Mucosa of stomach (tissue), 1 donor: ENCODE measurements around the gene STBD1.
"Not testable (repeated sequence)": the region's sequence is repeated elsewhere in the genome, so short reads cannot be mapped to it uniquely, and the experiment has no call there.

Experiments used
- H3K27me3 ChIP-seq: one replicate; pipeline ENCODE4 v1.7.0; 2013; ENCODE audit warnings: mild to moderate bottlenecking, low read length; ENCODE audit not compliant: control insufficient read depth, insufficient read depth
- H3K36me3 ChIP-seq: one replicate; pipeline ENCODE4 v1.7.0; 2013; ENCODE audit warnings: low read length; ENCODE audit not compliant: control insufficient read depth, insufficient read depth
- H3K4me1 ChIP-seq: one replicate; pipeline ENCODE4 v1.7.0; 2013; ENCODE audit warnings: mild to moderate bottlenecking, low read length; ENCODE audit not compliant: control insufficient read depth, insufficient read depth
- H3K4me3 ChIP-seq: one replicate; pipeline ENCODE4 v1.7.0; 2013; ENCODE audit warnings: low read length
- H3K9ac ChIP-seq: one replicate; pipeline ENCODE4 v1.7.0; 2013; ENCODE audit warnings: mild to moderate bottlenecking, low read length, moderate library complexity
- H3K9me3 ChIP-seq: one replicate; pipeline ENCODE4 v1.7.0; 2013; ENCODE audit warnings: mild to moderate bottlenecking, low read length, moderate library complexity; ENCODE audit not compliant: control insufficient read depth
- donor health status: Pancreatic carcinoma.

The STBD1 gene

DNA sequence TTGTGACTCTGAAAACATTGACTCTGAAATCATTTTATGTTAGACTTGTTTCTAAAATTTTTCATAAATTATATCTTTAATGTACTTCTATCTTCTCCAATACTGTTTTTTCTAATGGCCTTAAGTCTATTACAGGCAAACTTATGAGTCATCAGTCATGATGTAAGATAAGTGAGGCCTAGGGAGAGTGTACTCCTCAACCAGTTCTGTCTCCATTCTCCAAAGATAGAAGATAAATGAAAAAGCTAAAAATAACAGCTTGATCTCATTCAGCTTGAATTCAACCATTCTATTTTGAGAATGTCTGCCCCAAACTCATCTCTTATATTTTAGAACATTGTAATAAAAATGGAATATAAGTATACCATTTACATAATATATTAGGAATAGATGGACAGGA lies 34.5 kb downstream of the STBD1 start:
- peaks cover 13% of the 10 kb centered on the region for H3K4me1 ChIP-seq
- H3K27me3 ChIP-seq = no peaks in the 10 kb centered on the region
- H3K9me3 ChIP-seq = no peaks in the 10 kb centered on the region
- no peaks in the 10 kb centered on the region for H3K36me3 ChIP-seq
- H3K9ac ChIP-seq = no peak overlapping the region
- H3K4me3 ChIP-seq = no peak overlapping the region

DNA sequence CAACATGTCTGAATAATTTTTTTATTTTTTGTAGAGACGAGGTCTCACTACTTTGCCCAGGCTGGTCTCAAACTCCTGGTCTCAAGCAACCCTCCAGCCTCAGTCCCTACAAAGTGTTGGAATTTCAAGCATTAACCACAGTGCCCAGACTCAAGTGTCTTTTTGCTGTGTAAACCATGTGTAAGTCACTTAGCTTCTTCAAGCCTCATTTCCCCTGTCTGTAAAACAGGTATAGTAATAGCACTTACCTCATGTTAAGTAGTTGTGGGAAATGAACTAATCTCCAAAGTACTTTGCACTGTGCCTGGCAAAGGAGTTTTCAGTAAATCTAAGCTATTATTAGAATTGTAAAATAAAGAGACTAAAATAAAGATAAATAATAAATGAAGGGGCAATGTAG lies 35.7 kb downstream of the STBD1 start:
- Histone ChIP-seq H3K4me3 (no peak overlapping the region), H3K9ac (no peak overlapping the region), H3K9me3 (no peaks in the 10 kb centered on the region), H3K27me3 (no peaks in the 10 kb centered on the region), H3K36me3 (no peaks in the 10 kb centered on the region), H3K4me1 (peaks cover 13% of the 10 kb centered on the region)

DNA sequence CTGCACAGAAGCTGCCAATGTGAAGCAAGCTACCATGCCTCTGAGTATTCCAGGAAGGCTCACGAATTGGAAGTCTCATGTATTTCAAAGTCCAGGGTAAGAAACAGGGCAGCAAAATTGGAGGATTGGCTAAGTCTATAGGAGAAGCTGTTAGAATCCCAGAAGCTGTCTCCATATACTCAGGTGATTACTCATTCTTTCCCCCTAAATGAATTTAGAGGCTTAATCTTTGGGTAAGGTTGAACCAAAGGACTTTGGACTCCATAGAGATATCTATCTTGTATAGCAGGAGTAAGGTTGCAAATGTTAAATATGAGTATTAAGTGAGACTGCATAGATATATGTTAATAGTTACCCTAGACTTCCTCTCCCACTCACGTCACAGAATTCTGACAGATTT lies 36.3 kb downstream of the STBD1 start:
- no peak overlapping the region for H3K4me3 ChIP-seq
- H3K27me3 ChIP-seq = no peaks in the 10 kb centered on the region
- H3K4me1 ChIP-seq = peaks cover 13% of the 10 kb centered on the region
- H3K9ac ChIP-seq = no peak overlapping the region
- no peaks in the 10 kb centered on the region for H3K9me3 ChIP-seq
- no peaks in the 10 kb centered on the region for H3K36me3 ChIP-seq

DNA sequence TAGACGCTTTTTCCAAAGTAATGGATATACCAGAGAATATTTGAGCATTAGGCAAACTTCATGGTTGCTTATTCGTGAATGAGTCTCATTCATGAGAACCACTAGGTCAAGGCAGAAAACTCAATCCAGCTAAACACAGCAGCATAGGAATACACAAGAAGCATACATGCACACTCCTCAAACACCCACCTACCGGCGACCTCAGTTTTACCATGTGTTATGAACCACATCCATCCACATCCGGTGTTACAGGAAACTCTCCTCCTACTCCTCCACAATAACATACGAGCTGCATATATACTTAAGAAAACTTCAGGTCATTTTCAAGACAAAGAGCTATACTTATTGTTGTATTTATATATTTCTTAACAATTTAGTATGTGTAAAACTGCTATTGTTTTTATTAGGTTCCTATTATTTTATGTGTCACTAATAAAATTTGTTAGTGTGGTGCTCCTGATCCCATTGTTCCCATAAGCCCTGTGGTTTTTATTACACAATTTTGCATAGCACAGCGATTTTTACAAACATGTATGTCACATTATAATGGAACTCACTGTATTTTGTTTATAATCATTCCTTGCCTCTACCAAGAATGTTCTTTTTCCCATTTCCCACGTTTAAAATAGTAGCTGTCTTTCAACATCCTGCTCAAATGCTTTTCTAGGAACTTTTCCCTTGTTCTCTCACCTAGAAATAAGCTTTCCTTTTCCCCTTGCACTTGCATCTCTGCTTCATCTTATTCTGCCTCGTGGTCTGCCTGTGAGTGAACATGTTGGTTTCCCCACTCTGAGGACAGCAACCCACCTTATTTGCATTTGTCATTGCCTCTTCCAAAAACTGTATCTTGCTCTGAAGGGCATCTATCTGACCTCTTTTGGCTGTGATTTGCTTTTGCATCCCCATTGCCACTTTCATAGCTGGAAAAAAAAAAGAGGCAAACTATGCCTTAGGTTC lies 48.3 kb downstream of the STBD1 start:
- Histone ChIP-seq H3K9ac (no peak overlapping the region), H3K36me3 (no peaks in the 10 kb centered on the region), H3K4me1 (no peaks in the 10 kb centered on the region), H3K4me3 (no peak overlapping the region), H3K9me3 (no peaks in the 10 kb centered on the region), H3K27me3 (no peaks in the 10 kb centered on the region)

DNA sequence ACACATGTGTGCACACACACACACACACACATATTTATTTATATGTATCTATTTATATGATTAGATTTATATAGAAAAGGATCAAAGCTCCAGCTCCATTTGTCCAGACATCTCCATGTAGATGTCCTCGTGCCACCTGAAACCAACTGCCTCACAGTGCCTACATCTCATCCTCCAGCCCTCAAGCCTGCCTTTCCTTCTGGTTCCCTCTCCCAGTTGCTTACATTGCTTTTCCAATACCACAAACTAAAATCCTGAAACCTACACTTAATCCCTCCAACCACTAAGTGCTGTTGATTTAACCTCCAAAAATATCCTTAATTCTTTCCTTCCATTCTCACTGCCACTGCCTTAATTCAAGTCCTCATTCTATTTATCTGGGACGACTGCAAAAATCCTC lies 51.4 kb downstream of the STBD1 start:
- Histone ChIP-seq H3K4me3 (no peak overlapping the region), H3K9ac (no peak overlapping the region), H3K9me3 (no peaks in the 10 kb centered on the region), H3K36me3 (no peaks in the 10 kb centered on the region), H3K4me1 (no peaks in the 10 kb centered on the region), H3K27me3 (no peaks in the 10 kb centered on the region)

DNA sequence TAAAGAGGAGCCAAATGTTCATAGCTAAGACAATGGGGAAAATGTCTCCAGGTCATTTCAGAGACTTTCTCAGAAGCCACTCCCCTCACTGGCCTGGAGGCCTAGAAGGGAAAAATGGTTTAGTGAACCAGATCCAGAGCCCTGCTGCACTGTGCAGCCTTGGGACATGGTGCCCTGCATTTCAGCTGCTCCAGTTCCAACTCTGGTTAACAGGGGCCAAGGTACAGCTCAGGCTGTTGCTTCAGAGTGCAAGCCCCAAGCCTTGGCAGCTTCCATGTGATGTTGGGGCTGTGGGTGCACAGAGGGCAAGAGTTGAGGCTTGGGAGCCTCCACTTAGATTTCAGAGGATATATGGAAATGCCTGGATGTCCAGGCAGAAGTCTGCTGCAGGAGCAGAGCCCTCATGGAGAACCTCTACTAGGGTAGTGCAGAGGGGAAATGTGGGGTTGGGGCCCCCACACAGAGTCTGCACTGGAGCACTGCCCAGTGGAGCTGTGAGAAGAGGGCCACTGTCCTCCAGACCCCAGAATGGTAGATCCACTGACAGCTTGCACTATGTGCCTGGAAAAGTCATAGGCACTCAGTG lies 53.4 kb downstream of the STBD1 start:
- H3K9ac ChIP-seq, H3K4me3 ChIP-seq, H3K4me1 ChIP-seq, H3K9me3 ChIP-seq, H3K36me3 ChIP-seq, H3K27me3 ChIP-seq: not testable (repeated sequence)
